SU-DHL-6 (cell line): ENCODE results near the gene ITPR2.

Experiments
- H2AFZ ChIP-seq: fragments of 200-600 bp; sonication (generic); 2 replicates; pipeline ENCODE4 v1.6.1; 2014; ENCODE audit warnings: low read depth, mild to moderate bottlenecking, moderate library complexity, mixed read lengths, antibody characterized with exemption, low read length; ENCODE audit not compliant: severe bottlenecking
- H3F3A ChIP-seq: fragments of 200-600 bp; shearing (Covaris generic); 2 replicates; pipeline ENCODE4 v1.6.0; 2016; ENCODE audit warnings: antibody characterized with exemption, mild to moderate bottlenecking; ENCODE audit not compliant: insufficient read depth
- H3K27ac ChIP-seq: fragments of 200-600 bp; sonication (generic); 2 replicates; pipeline ENCODE4 v1.5.1; 2016; ENCODE audit warnings: low read depth, mild to moderate bottlenecking, low read length, moderate library complexity, mixed read lengths
- H3K27me3 ChIP-seq: fragments of 200-600 bp; sonication (generic), shearing (Covaris generic); 2 replicates; pipeline ENCODE4 v1.6.0; 2014; ENCODE audit warnings: mild to moderate bottlenecking, low read length
- H3K36me3 ChIP-seq: fragments of 200-600 bp; sonication (generic); 2 replicates; pipeline ENCODE4 v1.6.1; 2014; ENCODE audit warnings: mild to moderate bottlenecking, low read length, mixed read lengths
- H3K4me2 ChIP-seq: fragments of 300-600, 200-600 bp; shearing (Covaris generic), sonication (generic); 2 replicates; pipeline ENCODE4 v1.6.0; 2014; ENCODE audit warnings: low read length, low read depth, mild to moderate bottlenecking; ENCODE audit not compliant: poor library complexity, severe bottlenecking
- H3K4me3 ChIP-seq: fragments of 200-600 bp; sonication (generic); 2 replicates; pipeline ENCODE4 v1.5.1; 2014; ENCODE audit warnings: antibody characterized with exemption, low read length, mild to moderate bottlenecking, mixed read lengths; ENCODE audit not compliant: insufficient read depth, poor library complexity, severe bottlenecking
- H3K79me2 ChIP-seq: fragments of 200-600 bp; sonication (generic); 2 replicates; pipeline ENCODE4 v1.6.1; 2014; ENCODE audit warnings: mild to moderate bottlenecking, low read length, moderate library complexity; ENCODE audit not compliant: insufficient read depth
- H3K9ac ChIP-seq: fragments of 200-600 bp; sonication (generic); 2 replicates; pipeline ENCODE4 v1.7.0; 2014; ENCODE audit warnings: mild to moderate bottlenecking, low read length
- H3K9me2 ChIP-seq: fragments of 200-600 bp; sonication (generic); replicated peaks from 2 replicates; pipeline ENCODE4 v1.6.1; 2014; ENCODE audit warnings: low read length; ENCODE audit not compliant: insufficient read depth
- H3K9me3 ChIP-seq: fragments of 200-600 bp; sonication (generic); 2 replicates; pipeline ENCODE4 v1.6.1; 2014; ENCODE audit warnings: low read length, mixed read lengths; ENCODE audit not compliant: insufficient read depth
- H4K20me1 ChIP-seq: fragments of 200-600 bp; sonication (generic); 2 replicates; pipeline ENCODE4 v1.6.1; 2014; ENCODE audit warnings: low read depth, mild to moderate bottlenecking, antibody characterized with exemption, low read length, moderate library complexity, mixed read lengths
- EZH2phosphoT487 ChIP-seq: fragments of 200-600 bp; sonication (generic), shearing (Covaris generic); conservative IDR thresholded peaks from 2 replicates; pipeline ENCODE4 v1.6.1; 2018; ENCODE audit warnings: mild to moderate bottlenecking, antibody characterized with exemption, low read length, moderate library complexity, mixed read lengths
- TF ChIP-seq, protein P1 (sequence below): fragments of 200-600 bp; sonication (generic); IDR thresholded peaks from one replicate; pipeline ENCODE4 v1.5.1; 2017; ENCODE audit warnings: antibody characterized with exemption, mild to moderate bottlenecking, low read length, moderate library complexity; ENCODE audit not compliant: insufficient read depth, poor library complexity, severe bottlenecking

Gene ITPR2

GRCh38 chr12:26410689-26411088 is 422.3 kb downstream of the ITPR2 start:
- H3K27ac ChIP-seq, result no peak overlapping the region
- no peak overlapping the region for H2AFZ ChIP-seq
- H3K36me3 ChIP-seq, result no peaks in the 10 kb centered on the region
- no peak overlapping the region for H3K9ac ChIP-seq
- H3K9me2 ChIP-seq, result no peaks in the 10 kb centered on the region
- H3K4me2 ChIP-seq, result no peak overlapping the region
- no peaks in the 10 kb centered on the region for H3F3A ChIP-seq
- H3K4me3 ChIP-seq, result no peak overlapping the region
- no peaks in the 10 kb centered on the region for H3K27me3 ChIP-seq
- H3K9me3 ChIP-seq, result no peaks in the 10 kb centered on the region
- no peaks in the 10 kb centered on the region for H4K20me1 ChIP-seq
- TF ChIP-seq EZH2phosphoT487, result no peak
- TF ChIP-seq, protein P1, sequence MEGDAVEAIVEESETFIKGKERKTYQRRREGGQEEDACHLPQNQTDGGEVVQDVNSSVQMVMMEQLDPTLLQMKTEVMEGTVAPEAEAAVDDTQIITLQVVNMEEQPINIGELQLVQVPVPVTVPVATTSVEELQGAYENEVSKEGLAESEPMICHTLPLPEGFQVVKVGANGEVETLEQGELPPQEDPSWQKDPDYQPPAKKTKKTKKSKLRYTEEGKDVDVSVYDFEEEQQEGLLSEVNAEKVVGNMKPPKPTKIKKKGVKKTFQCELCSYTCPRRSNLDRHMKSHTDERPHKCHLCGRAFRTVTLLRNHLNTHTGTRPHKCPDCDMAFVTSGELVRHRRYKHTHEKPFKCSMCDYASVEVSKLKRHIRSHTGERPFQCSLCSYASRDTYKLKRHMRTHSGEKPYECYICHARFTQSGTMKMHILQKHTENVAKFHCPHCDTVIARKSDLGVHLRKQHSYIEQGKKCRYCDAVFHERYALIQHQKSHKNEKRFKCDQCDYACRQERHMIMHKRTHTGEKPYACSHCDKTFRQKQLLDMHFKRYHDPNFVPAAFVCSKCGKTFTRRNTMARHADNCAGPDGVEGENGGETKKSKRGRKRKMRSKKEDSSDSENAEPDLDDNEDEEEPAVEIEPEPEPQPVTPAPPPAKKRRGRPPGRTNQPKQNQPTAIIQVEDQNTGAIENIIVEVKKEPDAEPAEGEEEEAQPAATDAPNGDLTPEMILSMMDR, result no peak
- H3K79me2 ChIP-seq, result no peaks in the 10 kb centered on the region

- H3K4me2 ChIP-seq, result no peak overlapping the region
- H3K4me3 ChIP-seq, result no peak overlapping the region
- no peaks in the 10 kb centered on the region for H3K36me3 ChIP-seq
- TF ChIP-seq, protein P1, result no peak
- TF ChIP-seq EZH2phosphoT487, result no peak
- no peaks in the 10 kb centered on the region for H3K9me2 ChIP-seq
- H3K9ac ChIP-seq, result no peak overlapping the region
- no peak overlapping the region for H2AFZ ChIP-seq
- no peaks in the 10 kb centered on the region for H3F3A ChIP-seq
- no peak overlapping the region for H3K27ac ChIP-seq
- H3K9me3 ChIP-seq, result no peaks in the 10 kb centered on the region
- no peaks in the 10 kb centered on the region for H3K79me2 ChIP-seq
- no peaks in the 10 kb centered on the region for H4K20me1 ChIP-seq
- no peaks in the 10 kb centered on the region for H3K27me3 ChIP-seq
These were observed 426.2 kb downstream of the ITPR2 start for GRCh38 chr12:26406813-26407212.

GRCh38 chr12:26406391-26406790 is 426.6 kb downstream of the ITPR2 start:
- Histone ChIP-seq H3K4me3 (no peak overlapping the region), H3K27me3 (no peaks in the 10 kb centered on the region), H3K27ac (no peak overlapping the region), H3F3A (no peaks in the 10 kb centered on the region), H3K36me3 (no peaks in the 10 kb centered on the region), H3K79me2 (no peaks in the 10 kb centered on the region), H3K4me2 (no peak overlapping the region), H4K20me1 (no peaks in the 10 kb centered on the region), H3K9me3 (no peaks in the 10 kb centered on the region), H2AFZ (no peak overlapping the region), H3K9ac (no peak overlapping the region), H3K9me2 (no peaks in the 10 kb centered on the region)
- TF ChIP-seq, protein P1, result no peak
- TF ChIP-seq EZH2phosphoT487, result no peak

DNA sequence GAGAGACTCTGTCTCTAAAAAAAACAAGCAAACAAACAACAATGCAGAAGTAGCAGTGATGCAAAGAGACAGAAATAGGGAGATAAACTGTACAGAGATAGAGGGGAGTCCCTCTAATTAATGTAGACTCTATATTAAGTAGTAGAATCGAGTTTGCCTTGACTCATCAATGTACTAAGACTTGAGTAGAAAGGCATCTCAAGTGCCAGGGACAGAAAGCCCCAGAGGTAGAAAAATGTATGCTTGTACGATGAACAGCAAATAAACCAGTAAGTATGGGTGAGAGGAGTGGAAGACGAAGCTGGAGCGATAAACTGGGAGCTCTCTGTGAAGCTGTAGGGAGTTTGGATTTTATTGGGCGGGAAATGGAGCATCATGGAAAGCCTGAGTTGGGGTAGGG is 429.4 kb downstream of the ITPR2 start:
- H3K9ac ChIP-seq, result no peak overlapping the region

More for the DNA sequence above, 429.4 kb downstream of the ITPR2 start:
- no peak overlapping the region for H3K4me3 ChIP-seq
- no peaks in the 10 kb centered on the region for H3K36me3 ChIP-seq
- no peaks in the 10 kb centered on the region for H3K9me2 ChIP-seq
- H2AFZ ChIP-seq, result no peak overlapping the region
- H3K27me3 ChIP-seq, result no peaks in the 10 kb centered on the region
- H3K9me3 ChIP-seq, result no peaks in the 10 kb centered on the region
- no peak overlapping the region for H3K27ac ChIP-seq
- H3F3A ChIP-seq, result no peaks in the 10 kb centered on the region
- no peaks in the 10 kb centered on the region for H4K20me1 ChIP-seq
- H3K79me2 ChIP-seq, result no peaks in the 10 kb centered on the region
- TF ChIP-seq, protein P1, result no peak
- no peak for TF ChIP-seq EZH2phosphoT487
- H3K4me2 ChIP-seq, result no peak overlapping the region
